Thoracic aorta (tissue), 2 donors: ENCODE measurements around the gene PEX1. TPM values are rescaled to one million over a fixed set of nuclear protein-coding genes. Genes with fewer than 3 reads are reported as not detected.
"Not testable (repeated sequence)": the region's sequence is repeated elsewhere in the genome, so short reads cannot be mapped to it uniquely, and the experiment has no call there.

Experiments used
- ATAC-seq: fragments of 150-250 bp; one replicate; pipeline ENCODE4 v1.8.0; 2017; ENCODE audit warnings: low read depth; ENCODE audit not compliant: insufficient number of reproducible peaks, low FRiP score
- DNase-seq: peaks from one replicate; pipeline ENCODE4 v3.0.0-alpha.2; 2020; ENCODE audit warnings: low spot score
- H3K27ac ChIP-seq, 2 donors: fragments of 200-600 bp; sonication (generic); 1 replicate in 1 of 2; 2 replicates in 1 of 2; pipeline ENCODE4 v1.5.1; 2016; ENCODE audit warnings: mild to moderate bottlenecking in 2 of 2, moderate library complexity in 2 of 2
- H3K27me3 ChIP-seq: fragments of 200-600 bp; sonication (generic); replicated peaks from 2 replicates; pipeline ENCODE4 v1.6.0; 2016; ENCODE audit warnings: mild to moderate bottlenecking; ENCODE audit not compliant: insufficient read depth
- H3K36me3 ChIP-seq: fragments of 200-600 bp; sonication (generic); one replicate; pipeline ENCODE4 v1.5.1; 2016
- H3K4me1 ChIP-seq, 2 donors: fragments of 200-600 bp; sonication (generic); 1 replicate in 1 of 2; 2 replicates in 1 of 2; pipeline versions ENCODE4 v1.5.1 to v1.6.0; 2016; ENCODE audit warnings: low read depth in 2 of 2, mild to moderate bottlenecking in 1 of 2; ENCODE audit not compliant: control insufficient read depth in 1 of 2
- H3K4me3 ChIP-seq: fragments of 200-600 bp; sonication (generic); 2 replicates; pipeline ENCODE4 v1.5.1; 2016; ENCODE audit warnings: mild to moderate bottlenecking
- H3K9me3 ChIP-seq: fragments of 200-600 bp; sonication (generic); 2 replicates; pipeline ENCODE4 v1.5.1; 2016
- total RNA-seq, 2 donors: library from RNA; depleted of rRNA; stranded (reverse); fragments of >200 nt; gene quantifications; one replicate each; pipeline versions ENCODE4 v1.1.0 to v1.2.3, GENCODE V29; 2016
- TF ChIP-seq, protein P1 (sequence below): fragments of 200-600 bp; sonication (generic); IDR thresholded peaks from one replicate; pipeline ENCODE4 v1.5.1; 2019; ENCODE audit warnings: antibody characterized with exemption

The PEX1 gene
- total RNA-seq, 2 donors from 2014 or later: 23.0 to 26.2 TPM

GRCh38 chr7:92547579-92547978, 19.3 kb upstream of the PEX1 start:
- Histone ChIP-seq H3K27ac (no peak overlapping the region), H3K27me3 (no peaks in the 10 kb centered on the region), H3K9me3 (no peaks in the 10 kb centered on the region), H3K36me3 (no peaks in the 10 kb centered on the region), H3K4me1 (no peaks in the 10 kb centered on the region), H3K4me3 (no peak overlapping the region)
- ATAC-seq: no peak
- TF ChIP-seq, protein P1, sequence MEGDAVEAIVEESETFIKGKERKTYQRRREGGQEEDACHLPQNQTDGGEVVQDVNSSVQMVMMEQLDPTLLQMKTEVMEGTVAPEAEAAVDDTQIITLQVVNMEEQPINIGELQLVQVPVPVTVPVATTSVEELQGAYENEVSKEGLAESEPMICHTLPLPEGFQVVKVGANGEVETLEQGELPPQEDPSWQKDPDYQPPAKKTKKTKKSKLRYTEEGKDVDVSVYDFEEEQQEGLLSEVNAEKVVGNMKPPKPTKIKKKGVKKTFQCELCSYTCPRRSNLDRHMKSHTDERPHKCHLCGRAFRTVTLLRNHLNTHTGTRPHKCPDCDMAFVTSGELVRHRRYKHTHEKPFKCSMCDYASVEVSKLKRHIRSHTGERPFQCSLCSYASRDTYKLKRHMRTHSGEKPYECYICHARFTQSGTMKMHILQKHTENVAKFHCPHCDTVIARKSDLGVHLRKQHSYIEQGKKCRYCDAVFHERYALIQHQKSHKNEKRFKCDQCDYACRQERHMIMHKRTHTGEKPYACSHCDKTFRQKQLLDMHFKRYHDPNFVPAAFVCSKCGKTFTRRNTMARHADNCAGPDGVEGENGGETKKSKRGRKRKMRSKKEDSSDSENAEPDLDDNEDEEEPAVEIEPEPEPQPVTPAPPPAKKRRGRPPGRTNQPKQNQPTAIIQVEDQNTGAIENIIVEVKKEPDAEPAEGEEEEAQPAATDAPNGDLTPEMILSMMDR: no peak
- no peak for DNase-seq

- ATAC-seq: no peak
- Histone ChIP-seq H3K9me3 (no peaks in the 10 kb centered on the region), H3K27me3 (no peaks in the 10 kb centered on the region), H3K36me3 (no peaks in the 10 kb centered on the region), H3K4me1 (no peaks in the 10 kb centered on the region), H3K27ac (no peak overlapping the region), H3K4me3 (no peak overlapping the region)
- DNase-seq: no peak
- TF ChIP-seq, protein P1: no peak
Measured at GRCh38 chr7:92546856-92547497, 18.7 kb upstream of the PEX1 start.

DNA sequence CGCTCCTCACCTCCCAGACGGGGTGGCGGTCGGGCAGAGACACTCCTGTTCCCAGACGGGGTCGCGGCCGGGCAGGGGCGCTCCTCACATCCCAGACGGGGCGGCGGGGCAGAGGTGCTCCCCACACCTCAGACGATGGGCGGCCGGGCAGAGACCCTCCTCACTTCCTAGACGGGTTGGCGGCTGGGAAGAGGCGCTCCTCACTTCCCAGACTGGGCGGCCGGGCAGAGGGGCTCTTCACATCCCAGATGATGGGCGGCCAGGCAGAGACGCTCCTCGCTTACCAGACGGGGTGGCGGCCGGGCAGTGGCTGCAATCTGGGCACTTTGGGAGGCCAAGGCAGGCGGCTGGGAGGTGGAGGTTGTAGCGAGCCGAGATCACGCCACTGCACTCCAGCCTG, 16.8 kb upstream of the PEX1 start:
- not testable (repeated sequence) for H3K9me3 ChIP-seq, H3K27ac ChIP-seq, H3K4me1 ChIP-seq, DNase-seq, H3K27me3 ChIP-seq, ATAC-seq, H3K4me3 ChIP-seq, H3K36me3 ChIP-seq

GRCh38 chr7:92543542-92543941, 15.2 kb upstream of the PEX1 start:
- not testable (repeated sequence) for H3K27me3 ChIP-seq, H3K4me1 ChIP-seq, DNase-seq, H3K27ac ChIP-seq, ATAC-seq, H3K36me3 ChIP-seq, H3K9me3 ChIP-seq, H3K4me3 ChIP-seq

- H3K4me1 ChIP-seq: peaks cover 1 to 8% of the 10 kb centered on the region in 2 donors
- no peak overlapping the region for H3K4me3 ChIP-seq
- DNase-seq (no peak), ATAC-seq (no peak)
- H3K9me3 ChIP-seq: no peaks in the 10 kb centered on the region
- H3K27me3 ChIP-seq: no peaks in the 10 kb centered on the region
- H3K27ac ChIP-seq: no peak overlapping the region
- TF ChIP-seq, protein P1: no peak
- peaks cover 35% of the 10 kb centered on the region for H3K36me3 ChIP-seq
Measured at GRCh38 chr7:92534572-92534971, 6.3 kb upstream of the PEX1 start.

DNA sequence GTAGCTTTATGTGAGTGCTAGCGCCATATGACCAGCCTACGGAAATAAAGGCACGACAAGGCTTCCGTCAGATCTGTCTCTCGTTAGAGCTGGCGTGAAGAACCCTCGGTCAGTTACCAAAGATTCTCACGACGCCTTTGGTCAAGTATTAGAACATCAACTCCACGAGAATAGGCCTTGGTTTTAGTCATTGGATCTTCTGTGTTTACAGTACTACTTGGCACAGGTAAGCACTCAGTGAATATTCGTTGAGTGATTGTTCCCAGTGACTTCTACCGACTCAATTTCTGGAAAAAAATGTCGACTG, 591 bp upstream of the PEX1 start:
- Histone ChIP-seq H3K27ac (peak overlapping the region; percentile 75 to 76), H3K36me3 (peaks cover 15% of the 10 kb centered on the region), H3K4me1 (peaks cover 11 to 19% of the 10 kb centered on the region in 2 donors), H3K4me3 (peak overlapping the region; percentile 97), H3K27me3 (no peaks in the 10 kb centered on the region), H3K9me3 (no peaks in the 10 kb centered on the region)
- no peak for ATAC-seq
- TF ChIP-seq, protein P1: no peak
- DNase-seq: no peak
